ELR (cell line): Measurements from ENCODE around the gene MIA3.
"Not testable (repeated sequence)": the region's sequence is repeated elsewhere in the genome, so short reads cannot be mapped to it uniquely, and the experiment has no call there.

ENCODE experiments used
- DNase-seq: peaks from one replicate; pipeline ENCODE4 v3.0.0-alpha.2; 2015; ENCODE audit warnings: low read depth

The MIA3 gene

DNA sequence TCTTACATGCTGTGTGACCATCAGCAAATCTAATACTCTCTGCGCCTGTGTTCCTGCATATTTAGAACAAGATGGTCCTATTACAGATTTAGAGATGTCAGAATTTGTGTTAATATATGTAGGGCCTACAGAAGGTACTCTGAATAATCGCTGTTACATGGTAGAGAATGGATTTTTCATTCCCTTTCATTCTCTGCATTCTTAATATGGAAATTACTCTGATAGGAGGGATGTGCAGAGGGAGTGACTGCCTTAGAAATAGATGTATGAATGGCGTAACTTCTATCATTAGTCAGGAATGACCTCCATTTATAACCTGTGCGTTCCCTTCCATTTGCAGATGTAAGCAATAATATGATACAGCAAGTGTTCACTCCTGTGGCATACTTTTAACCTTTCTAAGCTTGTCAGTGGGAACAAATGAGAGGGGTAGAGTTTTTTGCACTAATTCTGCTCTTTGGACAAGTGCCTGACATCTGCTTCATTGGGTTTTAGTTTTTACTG is 45.6 kb downstream of the MIA3 start:
- DNase-seq: no peak

DNA sequence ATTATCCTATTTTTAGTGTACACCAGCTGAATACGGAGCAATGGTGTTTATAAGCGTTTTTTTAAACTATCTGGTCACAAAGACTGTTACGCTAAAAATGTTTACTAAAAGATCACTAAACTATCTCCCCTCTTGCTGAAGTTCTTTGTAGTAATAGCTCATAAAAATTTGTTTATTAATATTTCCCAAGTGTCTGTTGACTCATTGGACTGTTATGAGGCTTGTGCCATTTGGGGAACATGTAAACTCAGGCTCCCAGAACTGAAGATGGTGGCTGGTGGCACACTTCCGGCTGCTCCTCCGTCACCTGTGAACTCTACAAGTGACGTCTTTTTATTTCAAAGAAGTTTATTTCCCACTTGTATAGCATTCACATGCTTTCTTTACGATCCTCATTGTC is 48.1 kb downstream of the MIA3 start:
- DNase-seq: peak; percentile 58

DNA sequence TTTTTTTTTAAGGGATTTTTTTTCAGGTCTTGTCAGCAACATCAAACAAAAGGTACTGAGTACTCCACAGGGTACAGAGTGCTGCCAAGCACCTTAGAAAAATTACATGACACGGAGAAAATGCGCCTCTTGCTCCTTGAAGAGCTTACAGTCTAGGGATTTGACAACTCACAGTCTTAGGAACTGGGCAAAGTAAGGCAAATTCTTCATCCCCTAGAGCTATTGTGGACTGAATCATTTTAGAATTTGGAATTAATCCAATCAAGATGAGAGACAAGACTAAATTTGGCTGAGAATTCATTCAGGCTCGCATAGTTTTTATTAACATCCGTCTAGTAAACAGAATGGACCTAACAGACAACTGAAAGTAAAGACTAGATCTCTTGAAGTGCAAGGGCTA is 50.3 kb downstream of the MIA3 start:
- DNase-seq: not testable (repeated sequence)

DNA sequence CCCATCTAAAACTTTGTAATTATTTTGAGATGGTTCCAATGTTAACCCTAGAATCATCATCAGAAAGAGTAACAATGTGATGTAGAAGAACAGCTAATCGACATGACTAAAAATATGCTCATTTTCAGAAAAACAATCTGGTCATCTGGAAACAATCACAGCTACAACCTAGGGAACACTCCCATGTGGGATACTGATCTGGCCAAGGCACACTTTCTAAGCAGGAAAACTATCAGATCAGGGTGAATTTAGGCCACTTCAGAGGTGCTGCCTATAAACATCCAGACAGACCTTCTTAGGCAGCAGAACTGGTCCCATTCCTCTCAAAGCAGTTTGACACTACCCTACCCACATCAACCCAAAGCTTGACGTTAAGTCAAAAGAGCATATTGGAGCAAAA is 51.2 kb downstream of the MIA3 start:
- not testable (repeated sequence) for DNase-seq

DNA sequence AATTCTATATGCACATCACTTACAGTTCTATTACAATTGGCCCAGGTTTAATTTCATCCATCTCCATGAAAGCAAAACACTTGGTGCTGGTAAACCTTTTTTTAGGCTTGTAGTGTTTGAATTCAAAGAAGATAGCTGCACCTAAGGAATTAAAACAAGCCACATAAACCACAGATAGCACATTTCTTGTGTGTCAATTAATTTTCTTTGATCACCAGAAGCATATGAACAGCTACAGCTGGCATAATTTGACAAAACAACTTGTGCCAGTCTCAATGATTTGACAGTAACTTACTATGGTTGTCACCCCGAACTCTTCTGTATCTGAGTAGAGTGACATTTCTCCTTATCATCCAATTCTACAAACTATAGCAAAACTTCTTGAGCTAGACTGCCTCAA is 52.2 kb downstream of the MIA3 start:
- no peak for DNase-seq

DNA sequence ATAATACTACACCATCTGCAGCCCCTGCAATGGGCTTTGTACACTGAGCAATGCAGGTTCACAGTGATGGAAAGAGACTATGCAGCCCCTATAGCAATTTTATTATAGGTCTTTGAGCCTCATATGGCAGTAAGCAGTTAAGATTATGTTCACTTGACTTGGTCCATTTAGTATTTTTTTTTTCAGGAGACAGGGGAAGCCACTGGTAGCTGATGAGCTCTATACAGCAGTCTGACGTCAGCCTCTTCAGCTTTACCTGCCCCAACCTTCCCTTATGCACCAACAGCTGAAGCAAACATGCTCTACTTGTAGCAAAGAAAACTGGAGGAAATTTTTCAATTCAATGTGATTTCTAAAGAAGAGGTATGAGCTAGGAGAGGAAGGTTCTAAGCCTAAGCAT is 62.2 kb downstream of the MIA3 start:
- no peak for DNase-seq

DNA sequence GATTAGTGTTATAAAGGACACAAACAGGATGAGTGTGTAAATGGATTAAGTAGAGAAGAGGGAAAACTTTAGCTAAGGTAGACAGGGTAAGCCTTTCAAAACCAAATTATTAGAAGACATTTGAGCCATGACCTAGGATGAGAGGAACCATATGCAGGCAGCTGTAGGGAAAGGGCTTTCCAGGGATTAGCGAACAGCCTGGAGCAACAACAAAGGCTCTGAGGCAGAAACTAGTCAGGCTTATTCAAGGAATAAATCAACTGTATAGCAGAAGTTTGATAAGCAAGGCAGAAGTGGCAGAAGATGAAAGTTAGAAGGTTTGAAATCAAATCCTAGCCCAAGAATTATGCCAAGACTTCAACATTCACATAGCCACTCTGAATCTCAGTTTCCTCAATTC is 73.1 kb downstream of the MIA3 start:
- DNase-seq: no peak

DNA sequence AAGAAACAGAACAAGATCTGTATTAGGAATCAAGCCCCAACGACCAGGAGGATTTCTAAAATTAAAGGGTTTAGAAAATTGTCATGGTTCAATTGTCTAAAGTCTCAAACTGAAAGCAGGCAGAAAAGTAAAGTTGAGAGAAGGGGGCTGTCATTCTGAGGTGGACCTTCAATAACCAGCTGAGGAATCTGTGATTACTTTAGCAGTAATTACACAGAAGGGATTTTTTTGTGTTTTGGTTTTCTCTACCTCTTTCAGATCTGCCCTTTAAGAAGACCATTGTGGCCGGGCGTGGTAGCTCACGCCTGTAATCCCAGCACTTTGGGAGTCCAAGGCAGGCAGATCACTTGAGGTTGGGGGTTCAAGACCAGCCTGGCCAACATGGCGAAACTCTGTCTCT is 77.0 kb downstream of the MIA3 start:
- DNase-seq: no peak

DNA sequence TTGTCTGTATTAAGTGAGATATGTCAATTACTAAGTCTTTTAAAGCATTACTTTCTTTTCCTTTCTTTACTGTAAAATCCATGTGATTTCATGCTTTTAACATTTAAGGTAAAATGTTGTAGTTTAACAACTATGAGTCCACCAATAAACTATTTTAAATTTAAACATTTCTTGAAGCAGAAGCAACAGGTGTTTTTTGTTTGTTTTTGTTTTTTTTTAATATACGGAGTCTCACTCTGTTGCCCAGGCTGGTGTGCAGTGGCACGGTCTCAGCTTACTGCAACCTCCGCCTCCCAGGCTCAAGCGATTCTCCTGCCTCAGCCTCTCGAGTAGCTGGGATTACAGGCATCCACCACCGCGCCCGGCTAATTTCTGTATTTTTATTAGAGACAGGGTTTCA is 78.8 kb downstream of the MIA3 start:
- no peak for DNase-seq

DNA sequence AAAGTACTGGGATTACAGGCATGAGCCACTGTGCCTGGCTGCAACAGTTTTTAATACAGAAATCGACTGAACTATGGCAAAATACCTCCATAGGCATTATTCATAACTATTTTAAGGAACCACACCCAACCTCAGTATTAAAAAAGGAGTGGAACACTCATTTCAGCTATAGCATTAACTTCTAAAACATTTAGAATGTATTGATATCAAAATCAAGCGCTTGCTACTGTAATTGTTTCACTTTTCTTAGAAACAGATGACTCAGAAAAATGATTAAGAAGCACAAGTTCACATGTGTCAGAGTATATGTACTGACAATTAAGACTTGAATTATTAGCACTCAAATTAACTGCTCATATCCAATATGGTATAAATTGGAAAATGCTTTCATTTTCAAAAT is 79.3 kb downstream of the MIA3 start:
- no peak for DNase-seq

DNA sequence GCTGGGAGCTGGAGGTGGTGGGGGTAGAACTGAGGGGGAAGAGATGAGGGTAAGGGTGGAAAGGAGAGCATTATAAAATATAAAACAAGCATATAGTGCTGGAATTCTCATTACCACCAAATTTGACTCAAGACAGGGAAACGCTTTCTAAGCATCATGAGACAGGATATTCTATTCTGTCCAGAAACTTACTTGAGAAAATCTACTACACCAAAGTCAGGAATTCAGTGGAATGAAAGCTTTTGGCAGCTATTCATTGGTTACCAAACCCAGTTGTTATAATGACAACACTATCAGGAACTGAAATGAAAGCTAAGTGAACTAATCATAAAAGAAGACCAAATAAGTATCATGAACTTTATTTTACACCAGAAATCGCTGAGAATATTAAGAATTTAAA is 79.9 kb downstream of the MIA3 start:
- DNase-seq: no peak

DNA sequence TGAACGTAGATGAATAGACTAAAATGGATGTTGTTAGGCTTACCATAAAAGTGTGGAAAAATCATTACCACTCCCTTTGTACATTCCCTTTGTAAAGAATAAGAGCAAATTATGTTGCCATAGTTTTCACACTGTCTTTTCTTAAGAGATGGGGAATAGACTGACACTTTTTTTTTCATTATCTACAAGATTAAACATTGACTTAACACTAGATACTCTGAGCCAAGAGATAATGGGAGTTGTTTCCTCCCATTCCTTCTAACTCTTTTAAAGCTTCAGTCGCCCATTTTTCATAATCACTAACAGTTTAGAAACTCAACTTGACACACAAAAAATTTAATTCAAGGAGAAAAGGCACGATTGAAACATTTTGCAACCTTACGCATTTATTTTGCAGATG is 84.3 kb downstream of the MIA3 start:
- DNase-seq: no peak

DNA sequence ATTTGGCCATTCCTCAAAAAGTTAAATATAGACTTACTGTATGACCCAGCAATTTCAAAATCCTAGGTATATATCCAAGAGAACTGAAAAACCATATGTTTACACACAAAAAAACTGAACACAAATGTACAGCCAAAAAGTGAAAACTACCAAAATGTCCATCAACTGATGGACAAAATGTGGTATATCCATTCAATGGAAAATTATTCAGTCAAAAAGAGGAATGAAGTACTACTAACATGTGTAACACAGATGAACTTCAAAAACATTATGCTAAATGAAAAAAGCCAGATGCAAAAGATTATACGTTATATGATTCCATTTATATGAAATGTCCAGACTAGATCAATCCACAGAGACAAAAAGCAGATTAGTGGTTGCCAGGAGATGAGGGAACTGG is 86.4 kb downstream of the MIA3 start:
- DNase-seq: no peak

DNA sequence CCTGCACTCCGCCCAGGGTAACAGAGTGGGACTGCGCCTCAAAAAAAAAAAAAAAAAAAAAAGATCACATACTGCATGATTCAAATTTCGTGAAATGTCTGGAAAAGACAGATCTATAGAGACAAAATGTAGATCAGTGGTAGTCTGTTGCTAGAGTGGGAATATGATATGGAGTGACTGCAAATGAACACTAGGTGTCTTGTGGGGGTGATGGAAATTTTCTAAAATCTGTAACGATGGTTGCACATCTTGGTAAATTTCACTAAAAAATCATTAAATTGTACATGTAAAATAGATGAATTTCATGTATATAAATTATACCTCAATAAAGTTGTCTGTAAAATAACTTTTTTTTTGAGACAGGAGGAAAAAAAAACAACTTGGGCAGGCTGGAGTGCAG is 88.9 kb downstream of the MIA3 start:
- DNase-seq: no peak

DNA sequence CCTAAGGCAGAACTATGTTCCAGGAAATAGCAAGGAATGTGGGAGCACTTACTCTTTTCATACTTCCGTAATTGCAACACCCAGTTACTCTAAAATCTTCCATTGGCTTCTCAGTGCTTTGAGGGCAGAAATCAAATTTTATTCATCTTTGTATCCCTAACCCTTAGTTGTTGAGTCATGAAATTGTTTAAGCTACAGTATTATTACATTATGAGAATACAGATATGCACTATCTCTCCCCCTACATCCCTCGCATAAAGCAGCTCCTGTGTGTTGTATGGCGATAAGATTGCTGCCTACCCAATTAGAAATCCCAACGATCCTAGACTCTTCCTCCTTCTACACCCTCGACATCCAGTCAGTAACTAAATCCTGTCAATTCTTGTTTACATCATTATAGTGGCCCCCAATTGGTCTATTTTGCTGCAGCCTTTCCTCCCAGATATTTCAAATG is 91.8 kb downstream of the MIA3 start:
- DNase-seq: peak; percentile 2

DNA sequence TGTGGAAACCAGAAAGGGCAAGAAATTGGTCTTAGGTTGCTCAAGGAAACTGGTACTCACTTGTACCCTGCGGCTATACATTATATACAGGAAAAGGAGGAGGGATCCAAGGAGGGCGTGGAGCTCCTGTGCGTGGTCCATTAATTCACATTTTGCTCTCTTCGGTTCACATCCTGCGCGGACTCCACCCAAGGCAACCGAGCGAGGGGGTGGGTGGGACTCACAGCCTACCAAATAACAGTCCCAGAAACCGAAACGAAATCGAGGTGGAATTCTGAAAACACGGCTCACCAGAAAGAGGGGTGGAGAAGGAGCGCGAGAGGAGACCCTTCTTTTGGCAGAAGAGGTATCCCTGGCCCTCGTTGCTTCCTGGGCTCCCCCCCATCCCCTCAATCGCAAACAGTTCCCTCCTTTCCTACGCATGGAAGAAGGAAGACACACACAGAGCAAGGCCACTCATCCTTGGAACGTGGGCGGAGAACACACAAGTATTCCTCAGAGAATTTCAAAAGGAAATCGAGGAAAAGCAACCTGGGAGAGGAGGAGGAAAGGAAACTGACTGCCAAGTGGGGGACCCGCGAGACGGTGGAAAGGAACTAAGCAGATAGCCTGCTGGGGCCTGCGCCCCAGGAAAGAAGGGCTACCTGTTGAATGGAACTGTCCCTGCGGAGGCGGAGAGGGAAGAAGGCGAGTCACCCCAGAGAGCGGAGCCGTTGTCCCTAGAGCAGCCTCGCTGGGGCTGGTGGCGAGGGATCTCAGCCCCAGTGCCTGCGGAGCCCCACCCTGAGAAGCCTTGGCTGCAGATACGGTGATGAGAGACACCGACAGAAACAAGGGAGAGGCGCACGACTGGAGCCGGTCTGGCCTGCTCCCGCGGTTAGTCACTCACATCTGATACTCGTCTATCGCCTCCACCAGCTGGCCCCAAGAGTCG is 93.7 kb downstream of the MIA3 start:
- peak; percentile 93 for DNase-seq

DNA sequence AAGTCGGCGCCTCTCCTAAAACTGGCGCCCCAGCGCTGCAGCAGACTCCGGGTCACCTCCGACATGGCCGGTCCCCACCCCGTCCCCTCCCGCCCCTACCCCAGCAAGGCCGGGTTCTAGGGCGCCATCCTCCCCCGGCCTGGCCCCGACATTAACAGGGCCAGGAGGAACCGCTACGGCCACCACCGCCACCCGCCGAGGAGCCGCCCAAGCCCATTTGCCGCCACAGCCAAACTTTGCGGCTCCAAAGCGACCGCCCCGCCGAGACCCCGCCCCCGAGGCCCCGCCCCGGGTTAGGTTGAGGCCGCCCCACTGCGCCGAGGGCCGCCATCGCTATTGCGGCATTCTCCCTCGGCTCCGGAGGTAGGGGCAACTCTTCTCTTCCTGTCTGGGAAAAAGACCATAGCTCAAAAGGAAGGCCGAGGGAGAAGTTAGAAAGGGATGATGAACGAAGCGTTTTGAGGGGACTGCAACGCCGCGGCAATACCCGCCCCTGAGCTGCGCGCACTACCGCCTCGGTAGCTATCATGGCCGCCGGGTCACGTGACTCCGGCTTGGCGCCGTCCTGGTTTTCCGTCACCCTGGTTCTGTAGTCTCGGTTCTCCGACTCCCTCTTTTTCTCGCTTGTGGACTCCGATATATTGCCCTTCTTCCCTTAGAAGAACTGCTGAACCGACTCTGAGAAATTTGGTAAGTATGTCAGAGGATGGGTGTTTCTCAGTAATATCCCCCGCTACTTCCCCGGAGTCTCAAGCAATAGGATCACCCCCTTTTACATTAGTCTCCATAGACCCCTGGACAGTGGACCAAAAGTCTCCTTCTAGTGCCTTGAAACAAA is 94.6 kb downstream of the MIA3 start, which contains the start of the genes AIDA and BROX:
TSS of gene AIDA (minus strand) at position 239 of the 838 bp plus-strand sequence. CDS start at position 65, 174 bp downstream.
TSS of gene BROX (plus strand) at position 312 of the 838 bp plus-strand sequence. CDS start 3,136 bp downstream, outside the sequence.
- peak; percentile 87 for DNase-seq

DNA sequence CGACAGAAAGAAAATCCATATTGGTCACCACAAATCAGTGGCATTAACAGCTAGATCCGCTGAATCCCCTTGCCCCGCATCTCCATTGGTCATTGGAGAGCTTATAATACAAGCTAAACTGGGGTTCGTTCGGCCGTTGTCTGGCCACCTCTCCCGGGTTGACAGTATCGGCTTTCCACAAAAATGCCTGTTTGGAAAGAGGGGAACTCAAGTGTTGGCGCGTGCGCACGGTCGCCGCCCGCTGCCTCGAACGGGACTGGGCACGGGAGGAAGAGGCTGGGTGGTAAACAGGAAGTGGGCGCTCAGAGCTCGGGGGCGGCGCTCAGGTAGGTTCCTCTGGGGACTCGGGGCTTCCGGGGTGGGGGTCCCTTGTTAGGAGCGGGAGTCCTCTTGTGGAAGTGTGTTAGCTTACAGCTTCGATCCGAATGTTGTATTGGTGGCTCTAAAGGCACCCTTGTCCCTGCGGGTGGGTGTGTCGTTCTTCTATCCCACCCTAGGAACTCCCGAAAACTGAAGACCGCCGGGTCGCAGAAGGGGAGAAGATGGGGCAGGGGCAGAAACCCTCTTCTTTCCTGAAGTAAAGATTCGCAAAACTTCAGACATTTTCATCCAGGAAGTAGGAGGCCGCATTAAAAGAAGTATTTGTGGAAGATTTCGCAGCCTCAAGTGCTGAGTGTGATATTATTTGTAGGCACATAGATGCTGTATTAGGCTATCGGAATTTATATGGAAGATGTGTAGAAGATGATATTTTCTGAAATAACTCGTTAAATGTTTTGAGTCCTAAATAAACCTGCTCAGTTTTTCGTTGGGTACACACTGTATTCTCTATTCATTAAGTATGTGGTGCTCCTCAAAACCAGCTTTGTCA is 95.4 kb downstream of the MIA3 start:
- peak; percentile 94 for DNase-seq

DNA sequence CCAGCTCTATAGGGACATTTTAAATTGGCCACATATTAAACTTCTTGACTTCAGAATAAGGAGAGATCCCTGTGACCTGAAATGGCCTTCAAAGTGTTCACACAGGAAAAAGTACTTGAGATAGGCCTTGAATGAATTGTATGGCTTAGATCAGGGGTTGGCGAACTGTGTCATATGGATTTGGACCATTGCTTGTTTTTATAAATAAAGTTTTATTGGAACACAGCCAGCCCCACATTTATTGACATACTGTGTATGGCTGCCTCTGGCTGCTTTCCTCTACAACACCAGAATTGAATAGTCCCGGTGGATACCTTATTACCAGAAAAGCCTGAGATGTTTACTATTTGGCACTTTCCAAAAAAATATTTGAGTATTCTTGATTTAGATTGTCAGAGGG is 98.5 kb downstream of the MIA3 start:
- DNase-seq: no peak
